ENCODE results near the gene SH3RF1. TPM values are rescaled to one million over a fixed set of nuclear protein-coding genes. Genes with fewer than 3 reads are reported as not detected.
A peak's percentile ranks its signal among the peaks of the same experiment; 100 is the strongest.

SH3RF1 gene
- total and polyA plus RNA-seq, 11 donors, result 1.7 to 17.2 (median 8.9) TPM

- no peaks in the 10 kb centered on the region for H3K9me3 ChIP-seq
- 77 to 88% (median 82%) methylated on average over 10 of the region's 10 CpGs for WGBS, 4 donors
- no peaks in the 10 kb centered on the region for H3K36me3 ChIP-seq
- intact Hi-C loops (cut with DNase I), result loop anchor here in 3 of 10 donors (2.0 to 10.0 kb wide), 3 partner anchors 83 to 223 kb away; partner anchors contain the start of gene SH3RF1 (in 2 of the 3)
- peak overlapping the region in 10 of 12 donors; percentile 71 to 92 (median 80) for H3K27ac ChIP-seq
- ATAC-seq (no peak), DNase-seq (no peak)
- H3K4me3 ChIP-seq, result no peak overlapping the region
- H3K4me1 ChIP-seq, result peaks cover 17 to 44% (median 29%) of the 10 kb centered on the region in 12 donors
- no peaks in the 10 kb centered on the region for H3K27me3 ChIP-seq
- TF ChIP-seq CTCF (IDR thresholded peaks at IDR 0.05), result no peak
- TF ChIP-seq POLR2A (IDR thresholded peaks at IDR 0.05), result no peak
Measured at GRCh38 chr4:169051761-169052593, 218.8 kb downstream of the SH3RF1 start.

DNA sequence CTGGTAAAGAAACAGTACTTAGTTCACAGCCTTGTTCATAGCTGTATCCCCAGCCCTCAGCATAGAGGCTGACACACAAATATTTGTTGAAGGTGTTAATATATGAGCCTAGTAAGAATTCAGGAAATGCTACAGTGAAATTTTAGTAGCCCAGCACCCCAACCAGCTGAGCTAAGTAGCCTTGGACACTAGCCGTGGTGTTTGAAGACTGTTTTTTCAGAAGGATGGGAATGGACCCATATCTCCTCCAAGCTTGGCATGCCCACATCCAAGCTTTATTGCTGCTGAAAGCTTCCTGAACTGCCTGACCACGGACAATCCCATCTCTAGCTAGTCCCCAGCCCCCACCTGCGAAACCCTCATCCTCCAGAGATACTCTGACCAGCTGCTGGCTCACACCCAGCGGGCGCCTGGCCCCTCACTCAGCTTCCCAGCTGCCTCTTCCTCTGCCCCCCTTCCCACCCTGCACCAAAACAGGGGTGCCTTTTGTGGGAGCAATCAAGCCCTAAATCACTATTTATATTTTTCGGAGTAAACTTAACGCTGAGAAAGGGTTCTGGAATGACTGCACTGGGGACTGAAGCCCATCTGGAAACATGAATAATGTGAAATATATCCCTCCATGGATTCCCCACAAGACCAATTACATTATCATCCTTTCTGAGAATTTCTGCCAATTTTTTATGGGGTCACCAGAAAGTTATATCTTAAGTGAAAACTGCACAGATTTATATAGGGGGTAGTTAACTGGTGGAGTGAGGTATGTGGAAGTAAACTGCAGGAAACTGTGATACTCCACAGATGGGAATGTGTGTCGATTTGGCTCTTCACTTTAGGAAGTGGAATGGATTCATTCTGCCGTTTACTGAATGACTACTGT, 219.6 kb downstream of the SH3RF1 start:
- DNase-seq (no peak), ATAC-seq (peak in 2 of 4 donors; percentile 18 to 22)
- peak overlapping the region; percentile 52 to 92 (median 78) for H3K27ac ChIP-seq
- intact Hi-C loops (cut with DNase I), result loop anchor here in 3 of 10 donors (2.0 to 10.0 kb wide), 3 partner anchors 84 to 224 kb away; partner anchors contain the start of gene SH3RF1 (in 2 of the 3)
- H3K4me1 ChIP-seq, result peaks cover 13 to 44% (median 29%) of the 10 kb centered on the region in 12 donors
- no peaks in the 10 kb centered on the region for H3K36me3 ChIP-seq
- H3K4me3 ChIP-seq, result no peak overlapping the region
- WGBS, 4 donors, result 65 to 80% (median 73%) methylated on average over 9 of the region's 9 CpGs
- no peaks in the 10 kb centered on the region for H3K9me3 ChIP-seq
- no peaks in the 10 kb centered on the region for H3K27me3 ChIP-seq
- TF ChIP-seq POLR2A (IDR thresholded peaks at IDR 0.05), result no peak

DNA sequence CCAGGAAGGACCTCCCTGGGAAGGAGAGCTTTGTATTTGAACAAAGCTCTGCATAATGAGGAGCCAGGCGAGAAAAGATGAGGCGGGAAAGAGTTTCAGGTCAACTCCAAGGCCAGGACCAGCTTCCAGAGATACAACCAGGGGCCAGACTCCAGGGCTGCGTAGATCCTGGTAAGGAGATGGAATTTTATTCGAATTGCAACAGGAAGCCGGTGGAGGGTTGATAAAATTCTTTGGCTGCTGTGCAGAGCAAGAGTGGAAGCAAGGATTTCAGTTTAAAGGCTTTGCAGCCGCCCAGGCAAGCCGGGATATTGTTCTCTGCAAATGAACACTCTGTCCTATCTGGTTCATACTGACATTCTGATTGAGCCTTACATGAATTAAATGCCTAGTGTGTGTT, 220.5 kb downstream of the SH3RF1 start:
- Histone ChIP-seq H3K4me1 (peaks cover 13 to 44% (median 29%) of the 10 kb centered on the region in 12 donors), H3K27me3 (no peaks in the 10 kb centered on the region), H3K9me3 (no peaks in the 10 kb centered on the region), H3K4me3 (no peak overlapping the region), H3K27ac (peak overlapping the region; percentile 55 to 92 (median 78)), H3K36me3 (no peaks in the 10 kb centered on the region)
- ATAC-seq (peak; percentile 78 to 92 (median 88)), DNase-seq (peak in 4 of 5 donors; percentile 41 to 63 (median 49))
- WGBS, 4 donors, result 15 to 31% (median 18%) methylated on average over 7 of the region's 7 CpGs
- intact Hi-C loops (cut with DNase I), result loop anchor here in 3 of 10 donors (2.0 to 10.0 kb wide), 3 partner anchors 85 to 225 kb away; partner anchors contain the start of gene SH3RF1 (in 2 of the 3)
- TF ChIP-seq CTCF (IDR thresholded peaks at IDR 0.05), result no peak
- no peak for TF ChIP-seq POLR2A (IDR thresholded peaks at IDR 0.05)

DNA sequence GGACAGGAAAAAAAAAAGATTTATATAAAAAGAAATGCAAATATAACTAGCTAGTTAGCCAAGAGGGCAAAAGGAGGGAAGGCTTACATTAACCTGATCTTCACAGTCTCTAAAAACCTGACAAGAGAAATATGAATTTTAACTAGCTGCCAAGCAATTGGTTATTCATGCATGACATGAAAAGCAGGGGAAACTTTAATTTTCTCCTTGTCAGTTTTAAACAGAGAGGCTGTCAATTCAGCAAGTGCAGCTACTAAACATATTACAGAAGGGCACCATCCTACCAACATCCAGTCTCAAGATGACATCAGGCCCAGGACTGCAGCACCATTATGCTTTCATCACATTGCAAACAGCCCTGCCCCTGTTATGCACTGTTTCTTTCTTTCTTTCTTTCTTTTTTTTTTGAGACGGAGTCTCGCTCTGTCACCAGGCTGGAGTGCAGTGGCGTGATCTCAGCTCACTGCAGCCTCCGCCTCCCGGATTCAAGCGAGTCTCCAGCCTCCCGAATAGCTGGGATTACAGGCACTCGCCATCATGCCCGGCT, 221.8 kb downstream of the SH3RF1 start:
- Histone ChIP-seq H3K27ac (peak overlapping the region in 5 of 12 donors; percentile 20 to 82 (median 75)), H3K4me1 (peaks cover 13 to 44% (median 29%) of the 10 kb centered on the region in 12 donors), H3K27me3 (no peaks in the 10 kb centered on the region), H3K36me3 (no peaks in the 10 kb centered on the region), H3K4me3 (no peak overlapping the region), H3K9me3 (no peaks in the 10 kb centered on the region)
- intact Hi-C loops (cut with DNase I), result no loop called here
- ATAC-seq (no peak), DNase-seq (no peak)
- no peak for TF ChIP-seq POLR2A (IDR thresholded peaks at IDR 0.05)
- TF ChIP-seq CTCF (IDR thresholded peaks at IDR 0.05), result no peak
- WGBS, 4 donors, result 88 to 98% (median 95%) methylated on average over 9 of the region's 9 CpGs
